ENCODE data around the gene GAGE1.

Gene GAGE1

GRCh38 chrX:49656533-49656932 is 57.7 kb downstream of the GAGE1 start:
- no peak for TF ChIP-seq POLR2A (IDR thresholded peaks at IDR 0.05; ENCODE audit: low read depth, low read length)
- DNase-seq (ENCODE audit: insufficient read length, low spot score) (no peak), FAIRE-seq (no peak)
